SK-N-SH treated with all-trans-retinoic acid at 6 μM for 48 hours (cell line): Measurements from ENCODE around the gene KLK3.

ENCODE experiments used
- ATAC-seq: fragments of 200-7000 bp; cut with Tn5 transposase; 3 replicates; pipeline ENCODE4 v1.9.1; 2020; ENCODE audit warnings: mild to moderate bottlenecking, moderate library complexity
- BACH2 ChIP-seq: fragments of 250-450 bp; sonication (Bioruptor Pico); IDR thresholded peaks from 2 replicates; pipeline ENCODE4 v1.9.0; 2021; ENCODE audit warnings: mild to moderate bottlenecking, borderline replicate concordance
- CSDC2 ChIP-seq: fragments of 250-450 bp; sonication (Bioruptor Pico); IDR thresholded peaks from 2 replicates; pipeline ENCODE4 v1.5.0; 2020; ENCODE audit warnings: mild to moderate bottlenecking, moderate library complexity
- GLIS3 ChIP-seq: fragments of 250-450 bp; sonication (Bioruptor Pico); IDR thresholded peaks from 2 replicates; pipeline ENCODE4 v1.5.0; 2020; ENCODE audit warnings: mild to moderate bottlenecking, moderate library complexity
- ISL1 ChIP-seq: fragments of 250-450 bp; sonication (Bioruptor Pico); IDR thresholded peaks from 2 replicates; pipeline ENCODE4 v2.1.2; 2022; ENCODE audit warnings: mild to moderate bottlenecking, moderate library complexity
- OSR1 ChIP-seq: fragments of 250-450 bp; sonication (Bioruptor Pico); IDR thresholded peaks from 2 replicates; pipeline ENCODE4 v1.8.0; 2022; ENCODE audit warnings: moderate library complexity, mild to moderate bottlenecking, inconsistent platforms
- PPARA ChIP-seq: fragments of 250-450 bp; sonication (Bioruptor Pico); IDR thresholded peaks from 2 replicates; pipeline ENCODE4 v1.5.0; 2020; ENCODE audit warnings: mild to moderate bottlenecking, borderline replicate concordance
- RARB ChIP-seq: fragments of 250-450 bp; sonication (Bioruptor Pico); IDR thresholded peaks from 2 replicates; pipeline ENCODE4 v1.8.0; 2021; ENCODE audit warnings: mild to moderate bottlenecking, moderate library complexity
- TCF4 ChIP-seq: fragments of 250-450 bp; sonication (Bioruptor Pico); IDR thresholded peaks from 2 replicates; pipeline ENCODE4 v1.8.0; 2021; ENCODE audit warnings: mild to moderate bottlenecking, moderate library complexity, borderline replicate concordance
- TOX ChIP-seq: fragments of 250-450 bp; sonication (Bioruptor Pico); IDR thresholded peaks from 2 replicates; pipeline ENCODE4 v1.8.0; 2021; ENCODE audit warnings: mild to moderate bottlenecking, moderate library complexity, borderline replicate concordance
- TSHZ2 ChIP-seq: fragments of 250-450 bp; sonication (Bioruptor Pico); IDR thresholded peaks from 2 replicates; pipeline ENCODE4 v1.5.0; 2020; ENCODE audit warnings: mild to moderate bottlenecking, moderate library complexity
- ZC3H10 ChIP-seq: fragments of 250-450 bp; sonication (Bioruptor Pico); IDR thresholded peaks from 2 replicates; pipeline ENCODE4 v1.5.1; 2021; ENCODE audit warnings: mild to moderate bottlenecking, moderate library complexity
- ZFP3 ChIP-seq: fragments of 250-450 bp; sonication (Bioruptor Pico); IDR thresholded peaks from 2 replicates; pipeline ENCODE4 v1.5.0; 2020; ENCODE audit warnings: mild to moderate bottlenecking, moderate library complexity
- ZFP30 ChIP-seq: fragments of 450-650 bp; formaldehyde crosslinking; IDR thresholded peaks from 2 replicates; pipeline ENCODE4 v1.5.0; 2022; ENCODE audit warnings: mild to moderate bottlenecking, moderate library complexity
- ZNF565 ChIP-seq: fragments of 450-650 bp; formaldehyde crosslinking; conservative IDR thresholded peaks from 2 replicates; pipeline ENCODE4 v1.5.0; 2020; ENCODE audit warnings: low read depth, mild to moderate bottlenecking, moderate library complexity
- ZNF70 ChIP-seq: fragments of 450-650 bp; formaldehyde crosslinking; IDR thresholded peaks from 2 replicates; pipeline ENCODE4 v1.5.0; 2020; ENCODE audit warnings: mild to moderate bottlenecking, moderate library complexity
- ZNF8 ChIP-seq: fragments of 450-650 bp; formaldehyde crosslinking; IDR thresholded peaks from 2 replicates; pipeline ENCODE4 v1.5.0; 2020; ENCODE audit warnings: mild to moderate bottlenecking, moderate library complexity
- TF ChIP-seq, protein P1 (sequence below): fragments of 250-450 bp; sonication (Bioruptor Pico); IDR thresholded peaks from 2 replicates; pipeline ENCODE4 v1.5.1; 2020; ENCODE audit warnings: low read depth, mild to moderate bottlenecking, moderate library complexity
- TF ChIP-seq, protein P2 (sequence below): fragments of 250-450 bp; sonication (Bioruptor Pico); IDR thresholded peaks from 2 replicates; pipeline ENCODE4 v1.5.1; 2021; ENCODE audit warnings: mild to moderate bottlenecking, moderate library complexity
- TF ChIP-seq, protein P3 (sequence below): fragments of 250-450 bp; sonication (Bioruptor Pico); IDR thresholded peaks from 2 replicates; pipeline ENCODE4 v1.8.0; 2021; ENCODE audit warnings: low read depth, mild to moderate bottlenecking, moderate library complexity, borderline replicate concordance

Gene KLK3

GRCh38 chr19:50829801-50830200 is 24.9 kb upstream of the KLK3 start:
- ATAC-seq = no peak

GRCh38 chr19:50830266-50831025 is 24.3 kb upstream of the KLK3 start:
- ATAC-seq = no peak

More at GRCh38 chr19:50829801-50830200, 24.9 kb upstream of the KLK3 start:
- TF ChIP-seq, protein P1, sequence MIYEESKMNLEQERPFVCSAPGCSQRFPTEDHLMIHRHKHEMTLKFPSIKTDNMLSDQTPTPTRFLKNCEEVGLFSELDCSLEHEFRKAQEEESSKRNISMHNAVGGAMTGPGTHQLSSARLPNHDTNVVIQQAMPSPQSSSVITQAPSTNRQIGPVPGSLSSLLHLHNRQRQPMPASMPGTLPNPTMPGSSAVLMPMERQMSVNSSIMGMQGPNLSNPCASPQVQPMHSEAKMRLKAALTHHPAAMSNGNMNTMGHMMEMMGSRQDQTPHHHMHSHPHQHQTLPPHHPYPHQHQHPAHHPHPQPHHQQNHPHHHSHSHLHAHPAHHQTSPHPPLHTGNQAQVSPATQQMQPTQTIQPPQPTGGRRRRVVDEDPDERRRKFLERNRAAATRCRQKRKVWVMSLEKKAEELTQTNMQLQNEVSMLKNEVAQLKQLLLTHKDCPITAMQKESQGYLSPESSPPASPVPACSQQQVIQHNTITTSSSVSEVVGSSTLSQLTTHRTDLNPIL = no peak
- no peak for TF ChIP-seq ZC3H10 (CRISPR knock-in tag)
- TF ChIP-seq RARB = no peak
- TF ChIP-seq ZNF565 (CRISPR knock-in tag) = no peak
- TF ChIP-seq ISL1 (CRISPR knock-in tag) = no peak

GRCh38 chr19:50831026-50831396 is 23.7 kb upstream of the KLK3 start:
- no peak for TF ChIP-seq PPARA (CRISPR knock-in tag)
- TF ChIP-seq, all 23 proteins: peak for 0
- ATAC-seq = no peak

More at GRCh38 chr19:50830266-50831025, 24.3 kb upstream of the KLK3 start:
- TF ChIP-seq RARB (no peak), CSDC2 (CRISPR knock-in tag) (no peak), ZC3H10 (CRISPR knock-in tag) (no peak), ZFP3 (CRISPR knock-in tag) (no peak), OSR1 (CRISPR knock-in tag) (no peak)
- TF ChIP-seq, all 23 proteins: peak for 0

- no peak for ATAC-seq
- TF ChIP-seq ZNF8 (CRISPR knock-in tag) (no peak), PPARA (CRISPR knock-in tag) (no peak), ZC3H10 (CRISPR knock-in tag) (no peak), OSR1 (CRISPR knock-in tag) (no peak), TCF4 (CRISPR knock-in tag) (no peak), RARB (no peak), TSHZ2 (CRISPR knock-in tag) (no peak), ZNF70 (no peak), GLIS3 (CRISPR knock-in tag) (no peak), ISL1 (CRISPR knock-in tag) (no peak), BACH2 (CRISPR knock-in tag) (no peak), TOX (no peak), ZFP30 (CRISPR knock-in tag) (no peak), CSDC2 (CRISPR knock-in tag) (no peak), ZFP3 (CRISPR knock-in tag) (no peak)
- TF ChIP-seq, protein P2, sequence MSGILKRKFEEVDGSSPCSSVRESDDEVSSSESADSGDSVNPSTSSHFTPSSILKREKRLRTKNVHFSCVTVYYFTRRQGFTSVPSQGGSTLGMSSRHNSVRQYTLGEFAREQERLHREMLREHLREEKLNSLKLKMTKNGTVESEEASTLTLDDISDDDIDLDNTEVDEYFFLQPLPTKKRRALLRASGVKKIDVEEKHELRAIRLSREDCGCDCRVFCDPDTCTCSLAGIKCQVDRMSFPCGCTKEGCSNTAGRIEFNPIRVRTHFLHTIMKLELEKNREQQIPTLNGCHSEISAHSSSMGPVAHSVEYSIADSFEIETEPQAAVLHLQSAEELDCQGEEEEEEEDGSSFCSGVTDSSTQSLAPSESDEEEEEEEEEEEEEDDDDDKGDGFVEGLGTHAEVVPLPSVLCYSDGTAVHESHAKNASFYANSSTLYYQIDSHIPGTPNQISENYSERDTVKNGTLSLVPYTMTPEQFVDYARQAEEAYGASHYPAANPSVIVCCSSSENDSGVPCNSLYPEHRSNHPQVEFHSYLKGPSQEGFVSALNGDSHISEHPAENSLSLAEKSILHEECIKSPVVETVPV (CRISPR knock-in tag) = no peak
- TF ChIP-seq, protein P3, sequence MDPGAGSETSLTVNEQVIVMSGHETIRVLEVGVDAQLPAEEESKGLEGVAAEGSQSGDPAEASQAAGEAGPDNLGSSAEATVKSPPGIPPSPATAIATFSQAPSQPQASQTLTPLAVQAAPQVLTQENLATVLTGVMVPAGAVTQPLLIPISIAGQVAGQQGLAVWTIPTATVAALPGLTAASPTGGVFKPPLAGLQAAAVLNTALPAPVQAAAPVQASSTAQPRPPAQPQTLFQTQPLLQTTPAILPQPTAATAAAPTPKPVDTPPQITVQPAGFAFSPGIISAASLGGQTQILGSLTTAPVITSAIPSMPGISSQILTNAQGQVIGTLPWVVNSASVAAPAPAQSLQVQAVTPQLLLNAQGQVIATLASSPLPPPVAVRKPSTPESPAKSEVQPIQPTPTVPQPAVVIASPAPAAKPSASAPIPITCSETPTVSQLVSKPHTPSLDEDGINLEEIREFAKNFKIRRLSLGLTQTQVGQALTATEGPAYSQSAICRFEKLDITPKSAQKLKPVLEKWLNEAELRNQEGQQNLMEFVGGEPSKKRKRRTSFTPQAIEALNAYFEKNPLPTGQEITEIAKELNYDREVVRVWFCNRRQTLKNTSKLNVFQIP (CRISPR knock-in tag) = no peak
- TF ChIP-seq, protein P1 = no peak
Observed at GRCh38 chr19:50832666-50833065, 22.0 kb upstream of the KLK3 start.
